ENCODE measurements around the gene LMNTD1.

LMNTD1 gene

DNA sequence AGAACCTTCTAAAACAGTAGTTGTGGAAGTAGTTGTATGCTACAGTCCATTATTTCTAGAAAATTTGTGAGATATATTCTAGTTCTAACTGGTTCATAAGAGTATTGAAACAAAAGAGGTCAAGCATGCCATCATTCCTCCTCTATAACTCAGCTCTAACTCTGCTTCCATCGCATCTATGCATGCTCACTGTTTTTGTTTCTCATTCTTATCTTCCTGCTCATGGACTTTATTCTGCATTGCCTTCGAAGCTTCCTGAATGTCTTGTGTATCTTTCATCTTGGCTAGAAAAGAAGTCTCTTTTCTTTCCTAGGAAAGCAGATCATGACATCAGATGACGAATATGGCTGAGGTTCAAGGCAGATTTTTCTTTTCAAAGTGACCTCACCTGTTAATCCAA is 402 bp downstream of the LMNTD1 start (continued):
- TF ChIP-seq ZNF621 (tag by site-specific recombination; IDR thresholded peaks at IDR 0.05) (no peak), ZNF518A (tag by site-specific recombination; conservative IDR thresholded peaks at IDR 0.05; ENCODE audit: low read depth) (no peak), ZNF623 (tag by site-specific recombination; IDR thresholded peaks at IDR 0.05) (no peak), ZBTB49 (tag by site-specific recombination; IDR thresholded peaks at IDR 0.05; ENCODE audit: low read depth) (no peak), ZNF311 (tag by site-specific recombination; IDR thresholded peaks at IDR 0.05; ENCODE audit: borderline replicate concordance) (no peak), ZNF610 (tag by site-specific recombination; IDR thresholded peaks at IDR 0.05; ENCODE audit: borderline replicate concordance) (no peak)
- TF ChIP-seq, protein P1, sequence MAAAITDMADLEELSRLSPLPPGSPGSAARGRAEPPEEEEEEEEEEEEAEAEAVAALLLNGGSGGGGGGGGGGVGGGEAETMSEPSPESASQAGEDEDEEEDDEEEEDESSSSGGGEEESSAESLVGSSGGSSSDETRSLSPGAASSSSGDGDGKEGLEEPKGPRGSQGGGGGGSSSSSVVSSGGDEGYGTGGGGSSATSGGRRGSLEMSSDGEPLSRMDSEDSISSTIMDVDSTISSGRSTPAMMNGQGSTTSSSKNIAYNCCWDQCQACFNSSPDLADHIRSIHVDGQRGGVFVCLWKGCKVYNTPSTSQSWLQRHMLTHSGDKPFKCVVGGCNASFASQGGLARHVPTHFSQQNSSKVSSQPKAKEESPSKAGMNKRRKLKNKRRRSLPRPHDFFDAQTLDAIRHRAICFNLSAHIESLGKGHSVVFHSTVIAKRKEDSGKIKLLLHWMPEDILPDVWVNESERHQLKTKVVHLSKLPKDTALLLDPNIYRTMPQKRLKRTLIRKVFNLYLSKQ (tag by site-specific recombination; IDR thresholded peaks at IDR 0.05; ENCODE audit: borderline replicate concordance), result no peak

DNA sequence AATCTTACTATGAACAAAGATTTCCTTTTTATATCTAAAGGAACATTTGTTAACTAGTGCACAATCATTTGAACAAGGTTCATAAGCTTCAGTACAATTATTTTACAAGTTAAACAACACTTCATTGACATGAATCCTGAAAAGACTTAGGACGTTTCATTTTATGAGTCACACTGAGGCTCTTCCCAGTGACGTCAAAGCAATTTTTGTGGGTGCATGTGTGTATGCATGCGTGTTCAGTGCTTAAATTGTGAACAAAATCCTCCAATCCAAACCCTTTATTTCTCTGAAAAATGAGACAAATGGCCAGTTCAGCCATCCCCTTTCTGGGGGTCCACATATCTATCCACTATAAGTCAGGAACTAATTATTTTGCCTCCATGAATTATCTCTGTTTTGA is 2.9 kb downstream of the LMNTD1 start:
- Histone ChIP-seq H3K4me3 (ENCODE audit: low read depth, low read length) (no peak overlapping the region), H3K9me3 (ENCODE audit: control insufficient read depth, insufficient read depth, low read depth, low read length) (no peaks in the 10 kb centered on the region), H3K27ac (ENCODE audit: extremely low read depth, low read depth, low read length) (no peak overlapping the region), H3K4me1 (ENCODE audit: control insufficient read depth, insufficient read depth, low read length) (no peaks in the 10 kb centered on the region), H3K36me3 (ENCODE audit: control insufficient read depth in 2 of 2, insufficient read depth in 1 of 2, low read length in 2 of 2) (no peaks in the 10 kb centered on the region)
- ChIA-PET CTCF (no interaction called here), POLR2A (no interaction called here)
- TF ChIP-seq ZNF660 (tag by site-specific recombination; IDR thresholded peaks at IDR 0.05), result no peak
- TF ChIP-seq, protein P1 (tag by site-specific recombination; IDR thresholded peaks at IDR 0.05; ENCODE audit: borderline replicate concordance), result no peak
- no peak for TF ChIP-seq ZNF350 (tag by site-specific recombination; IDR thresholded peaks at IDR 0.05)
- TF ChIP-seq ZNF433 (tag by site-specific recombination; IDR thresholded peaks at IDR 0.05; ENCODE audit: low read depth), result no peak
- no peak for TF ChIP-seq ZNF561 (tag by site-specific recombination; IDR thresholded peaks at IDR 0.05; ENCODE audit: borderline replicate concordance)
- TF ChIP-seq, protein P2, sequence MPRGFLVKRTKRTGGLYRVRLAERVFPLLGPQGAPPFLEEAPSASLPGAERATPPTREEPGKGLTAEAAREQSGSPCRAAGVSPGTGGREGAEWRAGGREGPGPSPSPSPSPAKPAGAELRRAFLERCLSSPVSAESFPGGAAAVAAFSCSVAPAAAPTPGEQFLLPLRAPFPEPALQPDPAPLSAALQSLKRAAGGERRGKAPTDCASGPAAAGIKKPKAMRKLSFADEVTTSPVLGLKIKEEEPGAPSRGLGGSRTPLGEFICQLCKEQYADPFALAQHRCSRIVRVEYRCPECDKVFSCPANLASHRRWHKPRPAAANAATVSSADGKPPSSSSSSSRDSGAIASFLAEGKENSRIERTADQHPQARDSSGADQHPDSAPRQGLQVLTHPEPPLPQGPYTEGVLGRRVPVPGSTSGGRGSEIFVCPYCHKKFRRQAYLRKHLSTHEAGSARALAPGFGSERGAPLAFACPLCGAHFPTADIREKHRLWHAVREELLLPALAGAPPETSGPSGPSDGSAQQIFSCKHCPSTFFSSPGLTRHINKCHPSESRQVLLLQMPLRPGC (tag by site-specific recombination; IDR thresholded peaks at IDR 0.05), result no peak
- TF ChIP-seq ZNF16 (tag by site-specific recombination; IDR thresholded peaks at IDR 0.05; ENCODE audit: low read depth), result no peak
- no peak for TF ChIP-seq PRDM1 (tag by site-specific recombination; IDR thresholded peaks at IDR 0.05)
- TF ChIP-seq RBAK (tag by site-specific recombination; IDR thresholded peaks at IDR 0.05), result no peak
- TF ChIP-seq TCF7L2 (IDR thresholded peaks at IDR 0.05; ENCODE audit: borderline replicate concordance, low read depth, low read length), result no peak
- TF ChIP-seq ZNF677 (tag by site-specific recombination; IDR thresholded peaks at IDR 0.05), result no peak
- TF ChIP-seq ZNF23 (tag by site-specific recombination; IDR thresholded peaks at IDR 0.05; ENCODE audit: borderline replicate concordance), result no peak
- no peak for TF ChIP-seq ZNF544 (tag by site-specific recombination; IDR thresholded peaks at IDR 0.05)
- TF ChIP-seq ZNF629 (tag by site-specific recombination; IDR thresholded peaks at IDR 0.05), result no peak
- no peak for TF ChIP-seq FEZF1 (tag by site-specific recombination; IDR thresholded peaks at IDR 0.05)
- no peak for TF ChIP-seq SP7 (tag by site-specific recombination; IDR thresholded peaks at IDR 0.05)
- TF ChIP-seq SETDB1 (IDR thresholded peaks at IDR 0.05; ENCODE audit: insufficient read length, low read length), result no peak
- TF ChIP-seq, protein P3, sequence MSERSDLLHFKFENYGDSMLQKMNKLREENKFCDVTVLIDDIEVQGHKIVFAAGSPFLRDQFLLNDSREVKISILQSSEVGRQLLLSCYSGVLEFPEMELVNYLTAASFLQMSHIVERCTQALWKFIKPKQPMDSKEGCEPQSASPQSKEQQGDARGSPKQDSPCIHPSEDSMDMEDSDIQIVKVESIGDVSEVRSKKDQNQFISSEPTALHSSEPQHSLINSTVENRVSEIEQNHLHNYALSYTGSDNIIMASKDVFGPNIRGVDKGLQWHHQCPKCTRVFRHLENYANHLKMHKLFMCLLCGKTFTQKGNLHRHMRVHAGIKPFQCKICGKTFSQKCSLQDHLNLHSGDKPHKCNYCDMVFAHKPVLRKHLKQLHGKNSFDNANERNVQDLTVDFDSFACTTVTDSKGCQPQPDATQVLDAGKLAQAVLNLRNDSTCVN (tag by site-specific recombination; optimal IDR thresholded peaks at IDR 0.05), result no peak
